ENCODE measurements around the gene FLII. TPM values are rescaled to one million over a fixed set of nuclear protein-coding genes. Genes with fewer than 3 reads are reported as not detected.

FLII gene
- total RNA-seq, 1 experiment from 2014 or later, result 298 TPM

DNA sequence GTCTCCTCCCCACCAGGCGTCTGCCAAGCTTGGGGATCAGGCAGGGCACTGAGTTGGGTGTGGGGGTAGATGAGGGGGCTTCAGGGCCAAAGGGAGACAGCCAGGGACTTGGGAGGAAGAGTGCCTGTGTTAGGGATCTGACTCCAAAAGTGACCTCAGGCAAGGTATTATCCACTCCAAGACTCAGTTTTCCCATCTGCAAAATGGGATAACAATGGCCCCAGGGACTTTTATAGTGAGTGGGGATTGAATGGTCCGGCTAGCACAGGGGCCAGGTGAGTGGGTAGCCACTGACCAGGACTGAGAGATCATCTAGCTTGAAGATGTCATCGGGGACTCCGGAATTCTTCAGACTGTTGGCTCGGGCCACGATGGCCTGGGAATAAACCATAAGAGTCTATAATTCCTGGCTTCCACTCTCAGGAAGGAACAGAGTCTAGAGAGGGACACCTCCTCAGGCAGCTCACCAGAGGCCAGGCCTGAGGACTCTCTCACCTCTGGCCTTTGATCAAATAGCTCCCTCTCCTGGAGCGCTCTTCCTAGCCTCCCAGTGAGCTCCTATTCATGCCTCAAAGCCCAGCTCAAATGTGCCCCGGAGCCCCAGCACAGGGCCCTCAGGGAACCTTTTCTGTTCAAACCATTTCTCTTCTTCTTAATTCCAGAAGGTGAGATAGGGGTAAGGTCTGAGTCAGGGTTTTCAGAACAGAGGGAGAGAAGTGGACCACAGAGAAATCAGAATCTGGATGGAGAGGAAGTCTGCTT lies 3.5 kb downstream of the FLII start:
- Histone ChIP-seq H3K4ac (ENCODE audit: low read depth, low read length) (no peak overlapping the region), H3K23ac (ENCODE audit: insufficient read length, low read depth, low read length) (no peak overlapping the region), H4K91ac (ENCODE audit: insufficient read length, low read depth, low read length) (no peak overlapping the region), H3K18ac (ENCODE audit: insufficient read length, low read depth, low read length) (no peak overlapping the region), H3K79me1 (ENCODE audit: insufficient read depth, low read depth, low read length, poor library complexity, severe bottlenecking) (no peaks in the 10 kb centered on the region), H3K14ac (ENCODE audit: insufficient read depth, low read length) (no peak overlapping the region), H3K4me1 (ENCODE audit: insufficient read depth, low read length) (no peaks in the 10 kb centered on the region), H2BK20ac (ENCODE audit: low read depth, low read length, poor library complexity, severe bottlenecking) (no peak overlapping the region), H3K79me2 (ENCODE audit: insufficient read depth, low read length) (no peaks in the 10 kb centered on the region; the same call in 1 of the 2 replicates), H2BK12ac (ENCODE audit: insufficient read length, low read depth, low read length) (no peak overlapping the region), H4K5ac (ENCODE audit: insufficient read length, low read depth, low read length) (no peak overlapping the region), H2BK5ac (ENCODE audit: insufficient read length, low read length) (no peak overlapping the region), H3K9me3 (ENCODE audit: control insufficient read depth, low read depth, low read length) (no peaks in the 10 kb centered on the region), H4K20me1 (ENCODE audit: control insufficient read depth, insufficient read depth, insufficient read length) (no peaks in the 10 kb centered on the region), H3K27ac (ENCODE audit: insufficient read length, low read depth, low read length) (no peak overlapping the region), H3K23me2 (ENCODE audit: insufficient read length, low read depth, low read length, poor library complexity, severe bottlenecking) (peaks cover 6% of the 10 kb centered on the region), H3K56ac (ENCODE audit: insufficient read length, low read depth, low read length) (no peak overlapping the region), H3T11ph (ENCODE audit: low read length) (no peak overlapping the region), H3K4me2 (ENCODE audit: insufficient read depth, insufficient read length, low read length) (no peak overlapping the region), H2AFZ (ENCODE audit: low read length) (no peak overlapping the region), H4K8ac (replicated peaks; ENCODE audit: insufficient read length, low read depth, low read length) (no peak overlapping the region), H2BK120ac (ENCODE audit: low read depth, low read length, poor library complexity, severe bottlenecking) (no peak overlapping the region), H3K27me3 (ENCODE audit: insufficient read depth, low read length) (no peaks in the 10 kb centered on the region), H2AK5ac (ENCODE audit: insufficient read length, low read length) (no peak overlapping the region), H2BK15ac (ENCODE audit: low read depth, low read length) (no peak overlapping the region), H3K9ac (ENCODE audit: extremely low read depth, insufficient read length, low read length) (no peak overlapping the region)
- TF ChIP-seq, protein P1, sequence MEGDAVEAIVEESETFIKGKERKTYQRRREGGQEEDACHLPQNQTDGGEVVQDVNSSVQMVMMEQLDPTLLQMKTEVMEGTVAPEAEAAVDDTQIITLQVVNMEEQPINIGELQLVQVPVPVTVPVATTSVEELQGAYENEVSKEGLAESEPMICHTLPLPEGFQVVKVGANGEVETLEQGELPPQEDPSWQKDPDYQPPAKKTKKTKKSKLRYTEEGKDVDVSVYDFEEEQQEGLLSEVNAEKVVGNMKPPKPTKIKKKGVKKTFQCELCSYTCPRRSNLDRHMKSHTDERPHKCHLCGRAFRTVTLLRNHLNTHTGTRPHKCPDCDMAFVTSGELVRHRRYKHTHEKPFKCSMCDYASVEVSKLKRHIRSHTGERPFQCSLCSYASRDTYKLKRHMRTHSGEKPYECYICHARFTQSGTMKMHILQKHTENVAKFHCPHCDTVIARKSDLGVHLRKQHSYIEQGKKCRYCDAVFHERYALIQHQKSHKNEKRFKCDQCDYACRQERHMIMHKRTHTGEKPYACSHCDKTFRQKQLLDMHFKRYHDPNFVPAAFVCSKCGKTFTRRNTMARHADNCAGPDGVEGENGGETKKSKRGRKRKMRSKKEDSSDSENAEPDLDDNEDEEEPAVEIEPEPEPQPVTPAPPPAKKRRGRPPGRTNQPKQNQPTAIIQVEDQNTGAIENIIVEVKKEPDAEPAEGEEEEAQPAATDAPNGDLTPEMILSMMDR (conservative IDR thresholded peaks at IDR 0.05), result peak; percentile 49
- WGBS (ENCODE audit: extremely low coverage, insufficient read length, low lambda C conversion rate), result no CpG with 5 or more reads among the region's 8 CpGs
- Mint-ChIP-seq H3K4me1 (peaks cover 22 to 33% of the 10 kb centered on the region in 2 experiments), H3K9me3 (no peaks in the 10 kb centered on the region), H3K27ac (0 out of 7 replicates have a peak overlapping the region, but pooled peaks of 2 of the 3 experiments have one; percentile 15 to 23), H3K4me3 (no peak overlapping the region), H3K27me3 (ENCODE audit: low read depth) (no peaks in the 10 kb centered on the region), H3K36me3 (ENCODE audit: insufficient read depth in 1 of 3, low read depth in 3 of 3) (peaks cover 29 to 66% (median 65%) of the 10 kb centered on the region in 3 experiments; a peak in 6 of 7 replicates)
- DNase-seq, result no peak
